PC-3 (cell line): Measurements from ENCODE around the gene PDK4. TPM values are rescaled to one million over a fixed set of nuclear protein-coding genes. Genes with fewer than 3 reads are reported as not detected.
"Not testable (repeated sequence)": the region's sequence is repeated elsewhere in the genome, so short reads cannot be mapped to it uniquely, and the experiment has no call there.

ENCODE experiments used
- ATAC-seq: fragments of 200-7000 bp; cut with Tn5 transposase; 2 replicates; pipeline ENCODE4 v1.9.1; 2020; ENCODE audit warnings: mild to moderate bottlenecking, moderate library complexity
- BruUV-seq: library from RNA; stranded (reverse); fragments of 400-500 nt; replicated peaks from 2 replicates; lab custom pipeline; 2021; lab: Mats Ljungman, UMichigan
- CTCF ChIA-PET: fragments of 300-600 bp; sonication (Branson Sonifier 250); formaldehyde crosslinking; loops from one replicate; lab custom pipeline; 2022; ENCODE audit warnings: antibody characterized with exemption; lab: Charles Lee
- POLR2A ChIA-PET: fragments of 300-600 bp; sonication (Branson Sonifier 250); formaldehyde crosslinking; loops from one replicate; lab custom pipeline; 2022; ENCODE audit warnings: antibody characterized with exemption; ENCODE audit not compliant: unreplicated experiment; lab: Charles Lee
- DNase-seq: peaks from one replicate; pipeline ENCODE4 v3.0.0-alpha.2; 2015
- H2AFZ ChIP-seq: fragments of 300-600 bp; sonication (generic); 2 replicates; pipeline ENCODE4 v1.6.0; 2016; ENCODE audit warnings: antibody characterized with exemption, low read length
- H3F3A ChIP-seq: fragments of 300-600 bp; sonication (generic); one replicate; pipeline ENCODE4 v1.6.0; 2017; ENCODE audit warnings: antibody characterized with exemption, low read length, control low read depth, mild to moderate bottlenecking; ENCODE audit not compliant: unreplicated experiment
- H3K27ac ChIP-seq: fragments of 300-600 bp; sonication (generic); 2 replicates; pipeline ENCODE4 v1.5.1; 2016; ENCODE audit warnings: mild to moderate bottlenecking, low read length
- H3K27me3 ChIP-seq: fragments of 300-600 bp; sonication (generic); 2 replicates; pipeline ENCODE4 v1.6.1; 2016; ENCODE audit warnings: low read length, mixed read lengths
- H3K36me3 ChIP-seq: fragments of 300-600 bp; sonication (generic); 2 replicates; pipeline ENCODE4 v1.6.1; 2016; ENCODE audit warnings: low read depth, mixed run types, low read length, mixed read lengths
- H3K4me1 ChIP-seq: fragments of 300-600 bp; sonication (generic); 2 replicates; pipeline ENCODE4 v1.5.1; 2016; ENCODE audit warnings: low read length; ENCODE audit not compliant: insufficient read depth
- H3K4me2 ChIP-seq: fragments of 300-600 bp; sonication (generic); 2 replicates; pipeline ENCODE4 v1.6.0; 2016; ENCODE audit warnings: low read length
- H3K4me3 ChIP-seq: fragments of 300-600 bp; sonication (generic); 2 replicates; pipeline ENCODE4 v1.5.1; 2016; ENCODE audit warnings: mild to moderate bottlenecking, low read length, mixed read lengths
- H3K79me2 ChIP-seq: fragments of 300-600 bp; sonication (generic); 2 replicates; pipeline ENCODE4 v1.6.1; 2017; ENCODE audit warnings: low read length, mixed read lengths
- H3K9ac ChIP-seq: fragments of 300-600 bp; sonication (generic); 2 replicates; pipeline ENCODE4 v1.6.0; 2016; ENCODE audit warnings: mild to moderate bottlenecking, low read length
- H3K9me2 ChIP-seq: fragments of 300-600 bp; sonication (generic); replicated peaks from 2 replicates; pipeline ENCODE4 v1.6.1; 2016; ENCODE audit warnings: mixed run types, low read length, mixed read lengths
- H3K9me3 ChIP-seq: fragments of 300-600 bp; sonication (generic); 2 replicates; pipeline ENCODE4 v1.6.1; 2016; ENCODE audit warnings: low read length, mixed read lengths
- H4K20me1 ChIP-seq: fragments of 300-600 bp; sonication (generic); 2 replicates; pipeline ENCODE4 v1.6.1; 2016; ENCODE audit warnings: low read length, mixed read lengths
- CTCF ChIP-seq: fragments of 300-600 bp; sonication (generic); conservative IDR thresholded peaks from 2 replicates; pipeline ENCODE4 v1.5.1; 2017; ENCODE audit warnings: antibody characterized with exemption, low read depth, mild to moderate bottlenecking, low read length
- EZH2 ChIP-seq: fragments of 300-600 bp; sonication (generic); IDR thresholded peaks from one replicate; pipeline ENCODE4 v1.6.1; 2017; ENCODE audit warnings: antibody characterized with exemption, mild to moderate bottlenecking, low read length; ENCODE audit not compliant: unreplicated experiment
- EZH2phosphoT487 ChIP-seq: fragments of 300-600 bp; sonication (generic); IDR thresholded peaks from 2 replicates; pipeline ENCODE4 v1.6.1; 2018; ENCODE audit warnings: mild to moderate bottlenecking, antibody characterized with exemption, low read length, borderline replicate concordance
- intact Hi-C: fragments of 100-400 bp; cut with micrococcal nuclease; formaldehyde crosslinking; loops from 2 replicates; pipeline ENCODE4 v1.9.0; 2023
- total RNA-seq: library from RNA; depleted of rRNA; stranded (reverse); fragments of >200 nt; gene quantifications from 2 replicates; pipeline ENCODE4 v1.2.3, GENCODE V29; 2014

PDK4 gene
- total RNA-seq, 1 experiment from 2014 or later = 3.2 TPM

GRCh38 chr7:95556777-95557176 is 39.5 kb downstream of the PDK4 start:
- Histone ChIP-seq H3K4me3 (no peak overlapping the region), H3K4me1 (no peaks in the 10 kb centered on the region), H3K4me2 (no peak overlapping the region), H3K27me3 (peaks cover 13% of the 10 kb centered on the region; the same call in 1 of the 2 replicates), H3K9ac (no peak overlapping the region), H3K27ac (no peak overlapping the region), H3F3A (no peaks in the 10 kb centered on the region), H3K9me3 (no peaks in the 10 kb centered on the region), H3K79me2 (no peaks in the 10 kb centered on the region), H3K9me2 (no peaks in the 10 kb centered on the region), H3K36me3 (no peaks in the 10 kb centered on the region), H2AFZ (no peak overlapping the region), H4K20me1 (no peaks in the 10 kb centered on the region)
- ATAC-seq (no peak), DNase-seq (no peak)
- intact Hi-C loops = no loop called here
- TF ChIP-seq EZH2phosphoT487 (no peak), EZH2 (no peak), CTCF (no peak)
- ChIA-PET CTCF (interaction anchor here (0.6 kb wide), 1 partner anchor 291 kb away, joined by 3 read pairs; no protein-coding TSS in a partner anchor), POLR2A (no interaction called here)
- no TSS peak for BruUV-seq

DNA sequence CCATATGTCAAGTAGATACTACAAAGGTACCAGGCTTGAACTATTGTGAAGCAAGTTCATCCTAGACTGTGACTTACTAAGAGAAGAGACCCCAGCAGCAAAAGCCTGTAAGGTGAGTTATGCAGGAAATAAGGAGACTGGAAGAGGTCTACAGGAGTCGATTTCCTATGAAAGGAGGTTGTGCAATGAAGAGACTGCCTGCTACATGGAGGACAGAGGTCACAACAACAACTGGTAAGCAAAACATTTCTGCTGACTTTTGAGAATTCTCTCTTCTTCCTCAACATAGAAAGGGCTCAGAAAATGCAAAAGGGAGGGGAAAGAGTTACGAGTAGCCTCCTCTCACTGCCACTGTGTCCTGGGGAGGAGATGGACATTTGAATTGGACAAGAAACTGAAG is 42.4 kb downstream of the PDK4 start:
- no peak for ATAC-seq
- Histone ChIP-seq H3K4me1 (peaks cover 19% of the 10 kb centered on the region), H3K9ac (no peak overlapping the region), H3K4me2 (no peak overlapping the region), H3K9me3 (no peaks in the 10 kb centered on the region), H3F3A (no peaks in the 10 kb centered on the region), H4K20me1 (no peaks in the 10 kb centered on the region), H3K9me2 (no peaks in the 10 kb centered on the region), H2AFZ (no peak overlapping the region), H3K79me2 (no peaks in the 10 kb centered on the region), H3K27me3 (0 out of 2 replicates have a peak, but pooled peaks cover 6% of the 10 kb centered on the region), H3K27ac (no peak overlapping the region), H3K36me3 (no peaks in the 10 kb centered on the region), H3K4me3 (no peak overlapping the region)
- DNase-seq = no peak
- intact Hi-C loops = no loop called here
- no peak for TF ChIP-seq CTCF
- no peak for TF ChIP-seq EZH2phosphoT487
- TF ChIP-seq EZH2 = no peak
- BruUV-seq = no TSS peak
- POLR2A ChIA-PET = no interaction called here
- CTCF ChIA-PET = no interaction called here

- H3K9me3 ChIP-seq, H3K4me2 ChIP-seq, BruUV-seq, H2AFZ ChIP-seq, CTCF ChIA-PET, H3K9ac ChIP-seq, H3K9me2 ChIP-seq, DNase-seq, H3K4me3 ChIP-seq, H3K27me3 ChIP-seq, H3K27ac ChIP-seq, ATAC-seq, H3K79me2 ChIP-seq, H4K20me1 ChIP-seq, H3F3A ChIP-seq, intact Hi-C loops, H3K36me3 ChIP-seq, POLR2A ChIA-PET: not testable (repeated sequence)
- peaks cover 31% of the 10 kb centered on the region for H3K4me1 ChIP-seq
Measured at GRCh38 chr7:95552010-95552926, 44.0 kb downstream of the PDK4 start.
